Fibroblast of pulmonary artery (primary cell): ENCODE results near the gene FILIP1L.
A peak's percentile ranks its signal among the peaks of the same experiment; 100 is the strongest.

Source experiments
- DNase-seq: peaks from one replicate; pipeline ENCODE4 v3.0.0-alpha.2; 2010; ENCODE audit warnings: low read depth
- H3K4me3 ChIP-seq: replicated peaks from 2 replicates; pipeline ENCODE4 v1.5.1; 2011; ENCODE audit warnings: low read depth, mild to moderate bottlenecking, control low read depth, low read length, moderate library complexity
- TF ChIP-seq, protein P1 (sequence below): IDR thresholded peaks from 2 replicates; pipeline ENCODE4 v1.5.1; 2011; ENCODE audit warnings: mild to moderate bottlenecking, control low read depth, low read length, inconsistent platforms; ENCODE audit errors: missing control alignments

FILIP1L gene

DNA sequence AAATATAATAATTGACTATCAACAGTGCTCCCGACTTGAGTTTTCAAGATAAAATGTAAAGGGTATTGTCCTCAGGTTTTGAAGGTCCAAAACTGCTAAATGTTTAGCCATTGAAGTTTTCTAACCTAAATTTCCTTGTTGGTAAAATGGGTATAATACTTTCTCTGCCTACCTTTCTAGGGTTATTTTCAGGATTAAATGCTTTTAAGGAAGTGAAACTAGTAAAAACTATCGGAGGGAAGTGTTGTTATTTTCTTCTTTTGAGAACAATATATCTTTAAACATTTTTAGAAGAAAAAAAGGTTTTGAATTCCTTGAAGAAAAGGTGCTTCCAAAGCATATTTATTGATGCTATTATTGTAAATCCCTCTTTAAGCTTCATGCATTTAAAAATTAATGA is 67.3 kb downstream of the FILIP1L start:
- no peak for DNase-seq
- H3K4me3 ChIP-seq = no peak overlapping the region

DNA sequence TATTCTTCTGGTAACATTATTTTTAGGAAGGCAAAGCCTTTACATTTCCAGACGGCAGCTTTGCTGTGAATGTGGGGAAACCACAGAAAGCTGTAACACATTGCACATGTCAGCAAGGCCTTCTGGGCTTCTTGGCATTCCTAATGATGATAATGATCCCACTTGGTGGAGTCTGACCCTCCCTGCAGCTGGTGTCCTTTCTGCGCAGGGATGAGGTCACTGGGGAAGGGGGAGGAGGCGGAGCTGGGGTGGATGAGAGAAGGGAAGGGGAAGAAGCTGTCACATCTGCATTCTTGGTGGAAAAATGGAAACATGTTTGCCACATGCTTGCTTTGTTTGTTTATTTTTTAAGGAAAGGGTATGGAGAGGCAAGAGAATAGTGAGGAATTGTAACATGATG is 68.6 kb downstream of the FILIP1L start:
- TF ChIP-seq, protein P1, sequence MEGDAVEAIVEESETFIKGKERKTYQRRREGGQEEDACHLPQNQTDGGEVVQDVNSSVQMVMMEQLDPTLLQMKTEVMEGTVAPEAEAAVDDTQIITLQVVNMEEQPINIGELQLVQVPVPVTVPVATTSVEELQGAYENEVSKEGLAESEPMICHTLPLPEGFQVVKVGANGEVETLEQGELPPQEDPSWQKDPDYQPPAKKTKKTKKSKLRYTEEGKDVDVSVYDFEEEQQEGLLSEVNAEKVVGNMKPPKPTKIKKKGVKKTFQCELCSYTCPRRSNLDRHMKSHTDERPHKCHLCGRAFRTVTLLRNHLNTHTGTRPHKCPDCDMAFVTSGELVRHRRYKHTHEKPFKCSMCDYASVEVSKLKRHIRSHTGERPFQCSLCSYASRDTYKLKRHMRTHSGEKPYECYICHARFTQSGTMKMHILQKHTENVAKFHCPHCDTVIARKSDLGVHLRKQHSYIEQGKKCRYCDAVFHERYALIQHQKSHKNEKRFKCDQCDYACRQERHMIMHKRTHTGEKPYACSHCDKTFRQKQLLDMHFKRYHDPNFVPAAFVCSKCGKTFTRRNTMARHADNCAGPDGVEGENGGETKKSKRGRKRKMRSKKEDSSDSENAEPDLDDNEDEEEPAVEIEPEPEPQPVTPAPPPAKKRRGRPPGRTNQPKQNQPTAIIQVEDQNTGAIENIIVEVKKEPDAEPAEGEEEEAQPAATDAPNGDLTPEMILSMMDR = no peak
- no peak overlapping the region for H3K4me3 ChIP-seq
- peak; percentile 95 for DNase-seq

More for the DNA sequence above, 67.3 kb downstream of the FILIP1L start:
- TF ChIP-seq, protein P1 = no peak

DNA sequence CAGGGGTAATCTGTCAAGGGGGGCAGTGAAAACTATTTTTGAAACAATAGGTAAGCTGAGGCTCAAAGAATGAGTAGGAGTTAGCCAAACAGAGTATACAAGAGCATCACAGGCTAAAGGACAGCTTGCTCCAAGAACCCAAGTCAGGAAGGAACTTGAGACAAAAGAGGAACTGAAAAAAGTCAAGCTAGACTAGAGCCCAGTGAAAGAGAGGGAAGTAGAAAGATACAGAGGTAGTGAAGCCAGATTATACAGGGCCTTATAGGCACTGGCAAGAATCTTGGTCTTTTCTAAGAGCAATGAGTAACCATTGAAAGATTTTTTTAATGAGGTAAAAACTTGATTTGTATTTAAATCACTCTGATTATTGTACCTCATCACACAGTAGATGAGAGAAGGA is 69.9 kb downstream of the FILIP1L start:
- TF ChIP-seq, protein P1 = no peak
- H3K4me3 ChIP-seq = no peak overlapping the region
- DNase-seq = no peak

DNA sequence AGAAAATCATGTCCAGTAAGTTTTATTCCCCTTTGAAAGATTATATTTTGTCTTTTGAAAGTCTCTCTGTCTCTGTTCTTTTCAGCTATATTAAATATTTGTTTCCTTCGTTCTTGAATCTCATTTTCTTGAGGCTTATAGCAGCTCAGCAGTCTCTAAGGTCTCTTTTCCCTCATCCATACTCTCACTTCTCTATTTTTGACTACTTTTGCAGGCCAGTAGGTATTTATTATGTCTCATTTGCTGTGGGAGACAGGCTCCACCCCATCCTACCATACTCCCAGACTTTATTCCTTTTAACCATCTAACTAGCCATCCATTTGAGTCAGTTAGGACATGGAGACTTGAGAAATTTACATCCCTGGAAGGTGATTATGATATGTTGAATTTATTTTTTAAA is 71.0 kb downstream of the FILIP1L start:
- H3K4me3 ChIP-seq = no peak overlapping the region
- DNase-seq = no peak
- TF ChIP-seq, protein P1 = no peak

DNA sequence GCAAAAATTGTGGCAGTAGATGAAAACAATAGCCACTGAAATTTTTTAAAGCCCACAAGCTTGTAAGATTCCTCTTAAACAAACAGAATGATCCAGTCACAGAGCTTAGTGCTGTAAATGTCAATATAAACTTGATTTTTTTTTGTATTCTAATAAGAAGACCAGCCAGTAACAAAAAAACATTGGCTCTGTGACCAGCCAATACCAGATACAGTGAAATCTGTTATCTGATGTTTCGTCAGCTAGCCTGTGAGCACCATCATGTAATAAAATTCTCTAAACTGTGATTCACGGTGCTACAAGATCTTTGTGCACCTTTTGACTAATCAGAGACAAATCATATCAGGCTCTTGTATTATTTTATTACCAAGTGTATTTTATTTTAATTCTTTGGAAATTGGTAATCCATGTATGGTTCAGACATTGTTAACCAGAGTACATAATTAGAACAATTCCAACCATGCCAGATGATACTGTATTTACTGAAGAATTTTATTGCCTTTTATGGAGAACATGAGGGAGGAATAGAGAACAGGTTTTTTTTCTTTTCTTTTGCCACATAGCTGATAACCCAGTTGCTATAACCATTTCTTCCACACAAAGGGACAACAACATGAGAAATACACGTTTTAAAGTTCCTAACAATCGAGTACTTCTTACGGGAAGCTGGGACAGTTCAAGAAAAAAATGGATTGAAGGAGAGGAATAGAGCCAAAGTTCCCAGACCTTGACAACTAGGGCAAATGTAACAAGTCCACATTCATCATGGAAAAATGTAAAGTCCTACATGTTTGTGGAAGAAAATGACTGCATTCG is 71.9 kb downstream of the FILIP1L start:
- peak overlapping the region; percentile 12 for H3K4me3 ChIP-seq
- peak; percentile 94 for DNase-seq
- TF ChIP-seq, protein P1 = no peak

DNA sequence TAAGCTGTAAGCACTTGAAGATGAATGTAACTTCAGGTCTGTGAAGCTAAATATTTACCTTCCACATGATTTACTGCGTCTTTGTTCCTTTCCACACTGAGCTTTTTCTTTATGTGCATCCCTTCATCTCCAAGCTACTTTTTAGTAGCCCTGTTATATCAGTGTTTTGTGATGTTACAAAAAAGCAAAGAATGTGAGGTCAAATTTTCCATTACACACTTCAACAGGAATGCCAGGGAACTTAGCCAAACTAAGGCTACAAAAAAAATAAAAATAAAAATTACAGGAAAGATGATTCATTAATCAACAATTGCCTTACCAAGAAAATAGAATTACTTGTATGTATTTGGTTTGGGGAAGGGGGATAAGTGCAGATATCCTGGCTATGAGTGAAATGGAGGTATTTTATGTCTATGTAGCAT is 73.0 kb downstream of the FILIP1L start:
- TF ChIP-seq, protein P1 = no peak
- DNase-seq = peak; percentile 96
- H3K4me3 ChIP-seq = no peak overlapping the region
